Measurements from ENCODE around the gene PRIMPOL. TPM values are rescaled to one million over a fixed set of nuclear protein-coding genes. Genes with fewer than 3 reads are reported as not detected.
"Not testable (repeated sequence)": the region's sequence is repeated elsewhere in the genome, so short reads cannot be mapped to it uniquely, and the experiment has no call there.

PRIMPOL gene, protein sequence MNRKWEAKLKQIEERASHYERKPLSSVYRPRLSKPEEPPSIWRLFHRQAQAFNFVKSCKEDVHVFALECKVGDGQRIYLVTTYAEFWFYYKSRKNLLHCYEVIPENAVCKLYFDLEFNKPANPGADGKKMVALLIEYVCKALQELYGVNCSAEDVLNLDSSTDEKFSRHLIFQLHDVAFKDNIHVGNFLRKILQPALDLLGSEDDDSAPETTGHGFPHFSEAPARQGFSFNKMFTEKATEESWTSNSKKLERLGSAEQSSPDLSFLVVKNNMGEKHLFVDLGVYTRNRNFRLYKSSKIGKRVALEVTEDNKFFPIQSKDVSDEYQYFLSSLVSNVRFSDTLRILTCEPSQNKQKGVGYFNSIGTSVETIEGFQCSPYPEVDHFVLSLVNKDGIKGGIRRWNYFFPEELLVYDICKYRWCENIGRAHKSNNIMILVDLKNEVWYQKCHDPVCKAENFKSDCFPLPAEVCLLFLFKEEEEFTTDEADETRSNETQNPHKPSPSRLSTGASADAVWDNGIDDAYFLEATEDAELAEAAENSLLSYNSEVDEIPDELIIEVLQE
- 12.3 TPM for total RNA-seq (ENCODE audit: unreplicated experiment)
- long read RNA-seq, partial matches to known transcripts, result 1 of 7 reads
- long read RNA-seq, other reads (novel, unspliced or antisense), result 2 of 7 reads

DNA sequence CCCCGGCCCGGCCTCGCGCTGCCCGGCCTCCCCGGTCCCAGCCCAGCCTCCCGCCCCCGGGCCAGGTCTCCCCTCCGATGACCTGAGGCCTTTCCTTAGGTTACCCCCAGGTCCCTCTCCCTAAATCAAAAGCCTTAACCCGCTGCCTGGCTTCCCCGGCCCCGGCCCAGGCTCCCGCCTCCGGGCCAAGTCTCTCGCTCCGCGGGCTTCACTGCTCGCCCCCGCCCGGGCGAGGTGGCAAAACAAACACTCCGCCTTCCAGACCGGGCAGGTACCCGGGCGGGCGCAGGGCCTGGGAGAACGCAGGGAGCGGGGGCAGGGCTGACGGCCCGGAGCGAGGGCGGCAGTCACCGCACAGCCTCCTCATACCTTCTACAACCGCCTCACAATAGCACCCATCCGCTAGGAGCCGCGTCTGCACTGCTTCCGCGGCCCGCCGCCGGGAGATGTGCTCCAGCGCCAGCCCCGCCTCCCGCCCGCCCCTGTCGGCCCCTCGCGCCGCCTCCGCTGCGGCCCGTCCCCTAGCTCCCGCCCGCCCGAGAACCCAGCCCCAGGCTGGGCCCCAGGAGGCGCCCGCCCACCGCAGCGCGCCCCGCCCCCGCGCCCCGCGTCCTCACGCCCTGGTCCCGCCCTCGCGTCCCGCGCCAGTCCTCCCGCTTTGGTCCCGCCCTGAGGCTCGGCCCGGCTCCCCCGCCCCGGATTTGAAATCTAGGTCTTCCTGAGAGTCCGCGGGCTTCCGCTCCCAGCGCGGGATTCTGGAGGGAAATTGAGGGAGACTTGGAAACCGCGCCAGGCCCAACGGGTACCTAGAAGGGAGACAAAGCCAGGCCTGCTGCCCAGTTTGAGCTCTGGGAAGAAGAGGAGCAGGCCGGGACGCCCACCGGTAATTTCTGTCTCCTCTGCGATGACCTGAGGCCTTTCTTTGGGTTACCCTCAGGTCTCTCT, at the start of gene PRIMPOL, which contains the start of gene CASP3:
Gene PRIMPOL, plus strand, starts transcription at position 713 of the 945 bp plus-strand sequence. CDS start 7,403 bp downstream, outside the sequence.
Gene CASP3, minus strand, starts transcription at position 422 of the 945 bp plus-strand sequence. CDS start 10,994 bp downstream, outside the sequence.
- peaks cover 40% of the 10 kb centered on the region for H3K4me1 Mint-ChIP-seq (ENCODE audit: unreplicated experiment)
- TF ChIP-seq, protein P1, sequence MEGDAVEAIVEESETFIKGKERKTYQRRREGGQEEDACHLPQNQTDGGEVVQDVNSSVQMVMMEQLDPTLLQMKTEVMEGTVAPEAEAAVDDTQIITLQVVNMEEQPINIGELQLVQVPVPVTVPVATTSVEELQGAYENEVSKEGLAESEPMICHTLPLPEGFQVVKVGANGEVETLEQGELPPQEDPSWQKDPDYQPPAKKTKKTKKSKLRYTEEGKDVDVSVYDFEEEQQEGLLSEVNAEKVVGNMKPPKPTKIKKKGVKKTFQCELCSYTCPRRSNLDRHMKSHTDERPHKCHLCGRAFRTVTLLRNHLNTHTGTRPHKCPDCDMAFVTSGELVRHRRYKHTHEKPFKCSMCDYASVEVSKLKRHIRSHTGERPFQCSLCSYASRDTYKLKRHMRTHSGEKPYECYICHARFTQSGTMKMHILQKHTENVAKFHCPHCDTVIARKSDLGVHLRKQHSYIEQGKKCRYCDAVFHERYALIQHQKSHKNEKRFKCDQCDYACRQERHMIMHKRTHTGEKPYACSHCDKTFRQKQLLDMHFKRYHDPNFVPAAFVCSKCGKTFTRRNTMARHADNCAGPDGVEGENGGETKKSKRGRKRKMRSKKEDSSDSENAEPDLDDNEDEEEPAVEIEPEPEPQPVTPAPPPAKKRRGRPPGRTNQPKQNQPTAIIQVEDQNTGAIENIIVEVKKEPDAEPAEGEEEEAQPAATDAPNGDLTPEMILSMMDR (IDR thresholded peaks at IDR 0.05; ENCODE audit: unreplicated experiment), result no peak

DNA sequence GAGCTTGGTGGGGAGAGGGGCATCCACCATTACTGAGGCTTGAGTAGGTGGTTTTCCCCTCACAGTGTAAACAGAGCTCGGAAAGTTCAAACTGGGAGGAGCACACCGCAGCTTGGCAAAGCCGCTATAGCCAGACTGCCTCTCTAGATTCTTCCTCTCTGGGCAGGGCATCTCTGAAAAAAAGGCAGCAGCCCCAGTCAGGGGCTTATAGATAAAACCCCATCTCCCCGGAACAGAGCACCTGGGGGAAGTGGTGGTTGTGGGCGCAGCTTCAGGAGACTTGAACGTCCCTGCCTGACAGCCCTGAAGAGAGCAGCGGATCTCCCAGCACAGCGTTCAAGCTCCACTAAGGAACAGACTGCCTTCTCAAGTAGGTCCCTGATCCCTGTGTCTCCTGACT, 48.6 kb upstream of the PRIMPOL start:
- not testable (repeated sequence) for H3K27me3 Mint-ChIP-seq (ENCODE audit: unreplicated experiment); H3K36me3 Mint-ChIP-seq (ENCODE audit: low read depth, unreplicated experiment); DNase-seq (ENCODE audit: low spot score); H3K4me1 Mint-ChIP-seq (ENCODE audit: unreplicated experiment); H3K9me3 Mint-ChIP-seq (ENCODE audit: unreplicated experiment); H3K27ac Mint-ChIP-seq (ENCODE audit: unreplicated experiment); H3K4me3 Mint-ChIP-seq (ENCODE audit: unreplicated experiment)

More for the DNA sequence above, at the start of gene PRIMPOL, which contains the start of gene CASP3:
- peak; percentile 98 for DNase-seq (ENCODE audit: low spot score)
- peak within 1 kb of the TSS; percentile 89 for H3K27ac Mint-ChIP-seq (ENCODE audit: unreplicated experiment)
- H3K4me3 Mint-ChIP-seq (ENCODE audit: unreplicated experiment), result peak within 1 kb of the TSS; percentile 96
- peaks cover 10% of the 10 kb centered on the region for H3K27me3 Mint-ChIP-seq (ENCODE audit: unreplicated experiment)
- peaks cover 4% of the 10 kb centered on the region for H3K36me3 Mint-ChIP-seq (ENCODE audit: low read depth, unreplicated experiment)
- H3K9me3 Mint-ChIP-seq (ENCODE audit: unreplicated experiment), result no peaks in the 10 kb centered on the region

DNA sequence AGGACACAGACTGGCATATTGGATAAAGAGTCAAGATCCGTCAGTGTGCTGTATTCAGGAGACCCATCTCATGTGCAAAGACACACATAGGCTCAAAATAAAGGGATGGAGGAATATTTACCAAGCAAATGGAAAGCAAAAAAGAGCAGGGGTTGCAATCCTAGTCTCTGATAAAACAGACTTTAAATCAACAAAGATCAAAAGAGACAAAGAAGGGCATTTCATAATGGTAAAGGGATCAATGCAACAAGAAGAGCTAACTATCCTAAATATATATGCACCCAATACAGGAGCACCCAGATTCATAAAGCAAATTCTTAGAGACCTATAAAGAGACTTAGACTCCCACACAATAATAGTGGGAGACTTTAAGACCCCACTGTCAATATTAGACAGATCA, 46.7 kb upstream of the PRIMPOL start:
- not testable (repeated sequence) for H3K4me3 Mint-ChIP-seq (ENCODE audit: unreplicated experiment); DNase-seq (ENCODE audit: low spot score); H3K27me3 Mint-ChIP-seq (ENCODE audit: unreplicated experiment); H3K36me3 Mint-ChIP-seq (ENCODE audit: low read depth, unreplicated experiment); H3K4me1 Mint-ChIP-seq (ENCODE audit: unreplicated experiment); H3K27ac Mint-ChIP-seq (ENCODE audit: unreplicated experiment); H3K9me3 Mint-ChIP-seq (ENCODE audit: unreplicated experiment)

DNA sequence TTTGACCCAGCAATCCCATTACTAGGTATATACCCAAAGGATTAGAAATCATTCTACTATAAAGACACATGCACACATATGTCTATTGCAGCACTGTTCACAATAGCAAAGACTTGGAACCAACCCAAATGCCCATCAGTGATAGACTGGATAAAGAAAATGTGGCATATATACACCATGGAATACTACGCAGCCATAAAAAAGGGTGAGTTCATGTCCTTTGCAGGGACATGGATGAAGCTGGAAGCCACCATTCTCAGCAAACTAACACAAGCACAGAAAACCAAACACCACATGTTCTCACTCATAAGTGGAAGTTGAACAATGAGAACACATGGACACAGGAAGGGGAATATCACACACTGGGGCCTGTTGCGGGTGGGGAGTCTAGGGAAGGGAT, 42.1 kb upstream of the PRIMPOL start:
- not testable (repeated sequence) for H3K4me3 Mint-ChIP-seq (ENCODE audit: unreplicated experiment); H3K27ac Mint-ChIP-seq (ENCODE audit: unreplicated experiment); DNase-seq (ENCODE audit: low spot score); H3K9me3 Mint-ChIP-seq (ENCODE audit: unreplicated experiment); H3K4me1 Mint-ChIP-seq (ENCODE audit: unreplicated experiment); H3K27me3 Mint-ChIP-seq (ENCODE audit: unreplicated experiment)
- H3K36me3 Mint-ChIP-seq (ENCODE audit: low read depth, unreplicated experiment), result peaks cover 12% of the 10 kb centered on the region

DNA sequence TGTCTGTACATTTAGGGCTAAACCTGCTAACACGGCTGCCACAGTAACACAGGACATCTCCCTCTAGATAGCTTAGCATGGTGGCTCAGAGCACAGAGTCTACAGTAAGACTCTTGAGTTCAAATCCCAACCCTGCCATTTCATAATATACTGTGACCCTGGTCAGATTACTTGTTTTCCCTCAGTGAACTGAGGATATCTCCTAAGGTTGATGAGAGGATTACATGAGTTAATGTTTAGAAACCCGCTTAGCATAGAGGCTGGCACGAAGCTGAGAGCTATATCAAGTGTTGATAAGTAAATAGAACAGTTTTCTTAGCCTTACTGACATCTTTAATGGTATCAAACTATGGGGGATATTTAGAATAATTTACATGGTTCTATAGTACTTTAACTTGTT, 37.5 kb upstream of the PRIMPOL start:
- Mint-ChIP-seq H3K36me3 (ENCODE audit: low read depth, unreplicated experiment) (peaks cover 12% of the 10 kb centered on the region), H3K4me3 (ENCODE audit: unreplicated experiment) (no peak overlapping the region), H3K9me3 (ENCODE audit: unreplicated experiment) (peaks cover 19% of the 10 kb centered on the region), H3K4me1 (ENCODE audit: unreplicated experiment) (no peaks in the 10 kb centered on the region), H3K27me3 (ENCODE audit: unreplicated experiment) (no peaks in the 10 kb centered on the region), H3K27ac (ENCODE audit: unreplicated experiment) (no peak overlapping the region)
- TF ChIP-seq, protein P1 (IDR thresholded peaks at IDR 0.05; ENCODE audit: unreplicated experiment), result no peak
- no peak for DNase-seq (ENCODE audit: low spot score)

DNA sequence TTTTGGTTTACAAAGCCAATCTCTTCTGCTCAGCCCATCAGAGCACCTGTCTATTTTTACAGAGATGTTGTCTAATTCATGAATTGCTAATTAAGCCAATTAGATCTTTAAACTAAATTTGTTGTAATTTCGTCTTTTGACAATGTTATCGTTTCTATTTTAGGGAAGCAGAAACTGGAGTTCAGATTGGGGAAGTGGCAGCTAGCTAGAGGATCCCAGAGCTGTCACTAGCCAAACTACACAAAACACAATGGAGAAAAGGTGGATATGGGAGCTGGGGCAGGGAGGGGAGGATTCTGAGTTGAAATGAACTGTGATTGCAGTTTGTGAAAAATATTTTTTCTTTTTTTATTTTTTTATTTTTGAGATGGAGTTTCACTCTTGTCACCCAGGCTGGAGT, 36.1 kb upstream of the PRIMPOL start:
- peaks cover 2% of the 10 kb centered on the region for H3K27me3 Mint-ChIP-seq (ENCODE audit: unreplicated experiment)
- H3K27ac Mint-ChIP-seq (ENCODE audit: unreplicated experiment), result no peak overlapping the region
- TF ChIP-seq, protein P1 (IDR thresholded peaks at IDR 0.05; ENCODE audit: unreplicated experiment), result no peak
- peaks cover 19% of the 10 kb centered on the region for H3K9me3 Mint-ChIP-seq (ENCODE audit: unreplicated experiment)
- peaks cover 12% of the 10 kb centered on the region for H3K36me3 Mint-ChIP-seq (ENCODE audit: low read depth, unreplicated experiment)
- no peak overlapping the region for H3K4me3 Mint-ChIP-seq (ENCODE audit: unreplicated experiment)
- H3K4me1 Mint-ChIP-seq (ENCODE audit: unreplicated experiment), result peaks cover 2% of the 10 kb centered on the region
- DNase-seq (ENCODE audit: low spot score), result no peak

Measured in endothelial cell (in vitro differentiated cells).